ENCODE data around the gene CDC42BPA. TPM values are rescaled to one million over a fixed set of nuclear protein-coding genes. Genes with fewer than 3 reads are reported as not detected.

Gene CDC42BPA
- total and polyA plus RNA-seq, 2 of the 13 experiments (the other 11 are each of a cell fraction or from before 2014, with no cell fraction given), result 6.5 to 16.0 TPM

DNA sequence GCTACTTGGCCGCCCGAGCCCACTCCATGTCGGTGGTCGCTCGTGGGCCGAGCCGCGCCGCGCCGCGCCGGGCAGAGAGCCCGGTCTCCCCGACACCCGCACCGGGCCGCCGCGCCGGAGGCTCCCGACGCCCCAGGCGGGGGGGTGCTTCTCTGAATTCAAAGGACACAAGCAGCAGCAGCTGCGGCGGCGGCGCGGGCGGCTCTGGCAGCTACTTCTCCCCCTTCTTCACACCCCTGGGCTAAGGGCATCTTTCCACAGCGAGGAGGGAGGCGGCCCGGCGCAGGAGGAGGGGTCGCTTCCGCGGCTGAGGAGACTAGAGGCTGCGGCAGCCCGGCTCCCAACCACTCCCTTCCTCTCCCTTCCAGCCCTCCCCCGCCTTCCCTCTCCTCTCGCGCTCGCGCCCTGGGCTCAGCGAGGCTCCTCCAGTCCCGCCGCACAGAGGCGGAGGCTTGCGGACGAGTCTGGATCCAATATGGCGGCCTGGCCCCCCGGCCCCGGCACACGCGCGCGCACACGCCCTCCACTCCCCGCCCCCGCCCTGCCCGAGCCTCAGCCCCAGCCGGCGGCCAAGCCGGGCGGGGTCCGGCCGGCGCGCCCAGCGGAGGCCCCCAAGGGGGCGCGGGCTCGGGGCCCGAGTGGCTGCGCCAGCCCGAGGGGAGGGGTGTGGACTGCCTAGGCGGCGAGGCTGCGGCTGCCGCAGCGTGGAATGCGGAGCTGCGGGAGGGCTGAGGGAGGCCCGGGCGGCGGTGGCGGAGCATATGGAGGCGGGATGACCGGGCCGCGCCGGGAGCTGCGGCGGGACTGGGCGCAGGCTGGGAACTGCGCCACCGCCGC lies at the start of gene CDC42BPA (continued):
- no peak for TF ChIP-seq FOXP1 (IDR thresholded peaks at IDR 0.05)
- no peak for TF ChIP-seq FOXP1 (CRISPR knock-in tag; IDR thresholded peaks at IDR 0.05)
- peak; percentile 35; the same call in 1 of the 2 replicates for TF ChIP-seq KMT2A (CRISPR knock-in tag; IDR thresholded peaks at IDR 0.05)
- TF ChIP-seq, protein P1, sequence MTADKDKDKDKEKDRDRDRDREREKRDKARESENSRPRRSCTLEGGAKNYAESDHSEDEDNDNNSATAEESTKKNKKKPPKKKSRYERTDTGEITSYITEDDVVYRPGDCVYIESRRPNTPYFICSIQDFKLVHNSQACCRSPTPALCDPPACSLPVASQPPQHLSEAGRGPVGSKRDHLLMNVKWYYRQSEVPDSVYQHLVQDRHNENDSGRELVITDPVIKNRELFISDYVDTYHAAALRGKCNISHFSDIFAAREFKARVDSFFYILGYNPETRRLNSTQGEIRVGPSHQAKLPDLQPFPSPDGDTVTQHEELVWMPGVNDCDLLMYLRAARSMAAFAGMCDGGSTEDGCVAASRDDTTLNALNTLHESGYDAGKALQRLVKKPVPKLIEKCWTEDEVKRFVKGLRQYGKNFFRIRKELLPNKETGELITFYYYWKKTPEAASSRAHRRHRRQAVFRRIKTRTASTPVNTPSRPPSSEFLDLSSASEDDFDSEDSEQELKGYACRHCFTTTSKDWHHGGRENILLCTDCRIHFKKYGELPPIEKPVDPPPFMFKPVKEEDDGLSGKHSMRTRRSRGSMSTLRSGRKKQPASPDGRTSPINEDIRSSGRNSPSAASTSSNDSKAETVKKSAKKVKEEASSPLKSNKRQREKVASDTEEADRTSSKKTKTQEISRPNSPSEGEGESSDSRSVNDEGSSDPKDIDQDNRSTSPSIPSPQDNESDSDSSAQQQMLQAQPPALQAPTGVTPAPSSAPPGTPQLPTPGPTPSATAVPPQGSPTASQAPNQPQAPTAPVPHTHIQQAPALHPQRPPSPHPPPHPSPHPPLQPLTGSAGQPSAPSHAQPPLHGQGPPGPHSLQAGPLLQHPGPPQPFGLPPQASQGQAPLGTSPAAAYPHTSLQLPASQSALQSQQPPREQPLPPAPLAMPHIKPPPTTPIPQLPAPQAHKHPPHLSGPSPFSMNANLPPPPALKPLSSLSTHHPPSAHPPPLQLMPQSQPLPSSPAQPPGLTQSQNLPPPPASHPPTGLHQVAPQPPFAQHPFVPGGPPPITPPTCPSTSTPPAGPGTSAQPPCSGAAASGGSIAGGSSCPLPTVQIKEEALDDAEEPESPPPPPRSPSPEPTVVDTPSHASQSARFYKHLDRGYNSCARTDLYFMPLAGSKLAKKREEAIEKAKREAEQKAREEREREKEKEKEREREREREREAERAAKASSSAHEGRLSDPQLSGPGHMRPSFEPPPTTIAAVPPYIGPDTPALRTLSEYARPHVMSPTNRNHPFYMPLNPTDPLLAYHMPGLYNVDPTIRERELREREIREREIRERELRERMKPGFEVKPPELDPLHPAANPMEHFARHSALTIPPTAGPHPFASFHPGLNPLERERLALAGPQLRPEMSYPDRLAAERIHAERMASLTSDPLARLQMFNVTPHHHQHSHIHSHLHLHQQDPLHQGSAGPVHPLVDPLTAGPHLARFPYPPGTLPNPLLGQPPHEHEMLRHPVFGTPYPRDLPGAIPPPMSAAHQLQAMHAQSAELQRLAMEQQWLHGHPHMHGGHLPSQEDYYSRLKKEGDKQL (CRISPR knock-in tag; IDR thresholded peaks at IDR 0.05; ENCODE audit: low read depth), result 0 out of 2 replicates have a peak, but pooled peaks have one; percentile 3
- TF ChIP-seq, protein P2, sequence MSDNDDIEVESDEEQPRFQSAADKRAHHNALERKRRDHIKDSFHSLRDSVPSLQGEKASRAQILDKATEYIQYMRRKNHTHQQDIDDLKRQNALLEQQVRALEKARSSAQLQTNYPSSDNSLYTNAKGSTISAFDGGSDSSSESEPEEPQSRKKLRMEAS (IDR thresholded peaks at IDR 0.05), result peak; percentile 41
- TF ChIP-seq, protein P3, sequence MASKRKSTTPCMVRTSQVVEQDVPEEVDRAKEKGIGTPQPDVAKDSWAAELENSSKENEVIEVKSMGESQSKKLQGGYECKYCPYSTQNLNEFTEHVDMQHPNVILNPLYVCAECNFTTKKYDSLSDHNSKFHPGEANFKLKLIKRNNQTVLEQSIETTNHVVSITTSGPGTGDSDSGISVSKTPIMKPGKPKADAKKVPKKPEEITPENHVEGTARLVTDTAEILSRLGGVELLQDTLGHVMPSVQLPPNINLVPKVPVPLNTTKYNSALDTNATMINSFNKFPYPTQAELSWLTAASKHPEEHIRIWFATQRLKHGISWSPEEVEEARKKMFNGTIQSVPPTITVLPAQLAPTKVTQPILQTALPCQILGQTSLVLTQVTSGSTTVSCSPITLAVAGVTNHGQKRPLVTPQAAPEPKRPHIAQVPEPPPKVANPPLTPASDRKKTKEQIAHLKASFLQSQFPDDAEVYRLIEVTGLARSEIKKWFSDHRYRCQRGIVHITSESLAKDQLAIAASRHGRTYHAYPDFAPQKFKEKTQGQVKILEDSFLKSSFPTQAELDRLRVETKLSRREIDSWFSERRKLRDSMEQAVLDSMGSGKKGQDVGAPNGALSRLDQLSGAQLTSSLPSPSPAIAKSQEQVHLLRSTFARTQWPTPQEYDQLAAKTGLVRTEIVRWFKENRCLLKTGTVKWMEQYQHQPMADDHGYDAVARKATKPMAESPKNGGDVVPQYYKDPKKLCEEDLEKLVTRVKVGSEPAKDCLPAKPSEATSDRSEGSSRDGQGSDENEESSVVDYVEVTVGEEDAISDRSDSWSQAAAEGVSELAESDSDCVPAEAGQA (IDR thresholded peaks at IDR 0.05; ENCODE audit: low read depth), result no peak
- TF ChIP-seq, protein P3 (CRISPR knock-in tag; IDR thresholded peaks at IDR 0.05; ENCODE audit: borderline replicate concordance), result no peak
- TF ChIP-seq, protein P4, sequence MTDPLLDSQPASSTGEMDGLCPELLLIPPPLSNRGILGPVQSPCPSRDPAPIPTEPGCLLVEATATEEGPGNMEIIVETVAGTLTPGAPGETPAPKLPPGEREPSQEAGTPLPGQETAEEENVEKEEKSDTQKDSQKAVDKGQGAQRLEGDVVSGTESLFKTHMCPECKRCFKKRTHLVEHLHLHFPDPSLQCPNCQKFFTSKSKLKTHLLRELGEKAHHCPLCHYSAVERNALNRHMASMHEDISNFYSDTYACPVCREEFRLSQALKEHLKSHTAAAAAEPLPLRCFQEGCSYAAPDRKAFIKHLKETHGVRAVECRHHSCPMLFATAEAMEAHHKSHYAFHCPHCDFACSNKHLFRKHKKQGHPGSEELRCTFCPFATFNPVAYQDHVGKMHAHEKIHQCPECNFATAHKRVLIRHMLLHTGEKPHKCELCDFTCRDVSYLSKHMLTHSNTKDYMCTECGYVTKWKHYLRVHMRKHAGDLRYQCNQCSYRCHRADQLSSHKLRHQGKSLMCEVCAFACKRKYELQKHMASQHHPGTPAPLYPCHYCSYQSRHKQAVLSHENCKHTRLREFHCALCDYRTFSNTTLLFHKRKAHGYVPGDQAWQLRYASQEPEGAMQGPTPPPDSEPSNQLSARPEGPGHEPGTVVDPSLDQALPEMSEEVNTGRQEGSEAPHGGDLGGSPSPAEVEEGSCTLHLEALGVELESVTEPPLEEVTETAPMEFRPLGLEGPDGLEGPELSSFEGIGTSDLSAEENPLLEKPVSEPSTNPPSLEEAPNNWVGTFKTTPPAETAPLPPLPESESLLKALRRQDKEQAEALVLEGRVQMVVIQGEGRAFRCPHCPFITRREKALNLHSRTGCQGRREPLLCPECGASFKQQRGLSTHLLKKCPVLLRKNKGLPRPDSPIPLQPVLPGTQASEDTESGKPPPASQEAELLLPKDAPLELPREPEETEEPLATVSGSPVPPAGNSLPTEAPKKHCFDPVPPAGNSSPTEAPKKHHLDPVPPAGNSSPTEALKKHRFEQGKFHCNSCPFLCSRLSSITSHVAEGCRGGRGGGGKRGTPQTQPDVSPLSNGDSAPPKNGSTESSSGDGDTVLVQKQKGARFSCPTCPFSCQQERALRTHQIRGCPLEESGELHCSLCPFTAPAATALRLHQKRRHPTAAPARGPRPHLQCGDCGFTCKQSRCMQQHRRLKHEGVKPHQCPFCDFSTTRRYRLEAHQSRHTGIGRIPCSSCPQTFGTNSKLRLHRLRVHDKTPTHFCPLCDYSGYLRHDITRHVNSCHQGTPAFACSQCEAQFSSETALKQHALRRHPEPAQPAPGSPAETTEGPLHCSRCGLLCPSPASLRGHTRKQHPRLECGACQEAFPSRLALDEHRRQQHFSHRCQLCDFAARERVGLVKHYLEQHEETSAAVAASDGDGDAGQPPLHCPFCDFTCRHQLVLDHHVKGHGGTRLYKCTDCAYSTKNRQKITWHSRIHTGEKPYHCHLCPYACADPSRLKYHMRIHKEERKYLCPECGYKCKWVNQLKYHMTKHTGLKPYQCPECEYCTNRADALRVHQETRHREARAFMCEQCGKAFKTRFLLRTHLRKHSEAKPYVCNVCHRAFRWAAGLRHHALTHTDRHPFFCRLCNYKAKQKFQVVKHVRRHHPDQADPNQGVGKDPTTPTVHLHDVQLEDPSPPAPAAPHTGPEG (CRISPR knock-in tag; IDR thresholded peaks at IDR 0.05), result no peak
- TF ChIP-seq FOXA3 (CRISPR knock-in tag; IDR thresholded peaks at IDR 0.05), result no peak
- no peak for TF ChIP-seq ELF4 (CRISPR knock-in tag; IDR thresholded peaks at IDR 0.05; ENCODE audit: borderline replicate concordance)
- TF ChIP-seq JUNB (CRISPR knock-in tag; IDR thresholded peaks at IDR 0.05; ENCODE audit: borderline replicate concordance), result no peak
